K562 (cell line): ENCODE measurements around the gene CUX1. TPM values are rescaled to one million over a fixed set of nuclear protein-coding genes. Genes with fewer than 3 reads are reported as not detected.

Experiments
- EP400 ChIP-seq: fragments of 450-650 bp; IDR thresholded peaks from 2 replicates; pipeline ENCODE4 v1.6.1; 2017; ENCODE audit warnings: antibody characterized with exemption, mild to moderate bottlenecking, moderate library complexity
- MIER1 ChIP-seq: fragments of 450-650 bp; IDR thresholded peaks from 2 replicates; pipeline ENCODE4 v1.6.1; 2016; ENCODE audit warnings: antibody characterized with exemption, mild to moderate bottlenecking, low read depth
- PBX2 ChIP-seq, 2 experiments: IDR thresholded peaks in 1 of 2; conservative IDR thresholded peaks in 1 of 2; 2 replicates each; pipeline ENCODE4 v1.6.1; 2016; ENCODE audit warnings: low read depth in 2 of 2, mild to moderate bottlenecking in 1 of 2, missing compliant biosample characterization in 1 of 2, missing genetic modification characterization in 1 of 2, moderate library complexity in 1 of 2
- TSHZ1 ChIP-seq: fragments of 250-450 bp; sonication (Bioruptor Pico); IDR thresholded peaks from 2 replicates; pipeline ENCODE4 v1.4.0; 2020; ENCODE audit warnings: mild to moderate bottlenecking, moderate library complexity
- USF2 ChIP-seq: sonication (generic); formaldehyde crosslinking; IDR thresholded peaks from 2 replicates; pipeline ENCODE4 v1.5.0; 2020; ENCODE audit warnings: missing genetic modification reagents
- ZBTB40 ChIP-seq, 2 experiments: fragments of 450-650 bp in 1 of 2; sonication (generic) in 1 of 2; formaldehyde crosslinking in 1 of 2; IDR thresholded peaks; 2 replicates each; pipeline versions ENCODE4 v1.7.1 to v1.9.0; 2016 to 2022; ENCODE audit warnings: inconsistent platforms in 1 of 2, mild to moderate bottlenecking in 1 of 2, missing genetic modification reagents in 1 of 2
- ZFP1 ChIP-seq: fragments of 450-650 bp; formaldehyde crosslinking; IDR thresholded peaks from 2 replicates; pipeline ENCODE4 v1.4.0; 2020; ENCODE audit warnings: mild to moderate bottlenecking, mixed read lengths
- ZNF507 ChIP-seq: conservative IDR thresholded peaks from 2 replicates; pipeline ENCODE4 v1.6.1; 2017; ENCODE audit warnings: missing genetic modification characterization, missing compliant biosample characterization
- polyA plus RNA-seq, 8 experiments: library from polyadenylated mRNA; depleted of rRNA in 4 of 8; stranded (reverse) in 5 of 8; unstranded in 3 of 8; fragments of >200 nt; fragmentation: Nextera tagmentation in 2 of 8; fragmentation: Illumina TruSeq in 1 of 8; extraction: Ambion mirVana in 2 of 8; extraction: Trizol in 1 of 8; gene quantifications; 2 replicates each; pipeline versions ENCODE4 v1.2.1 to v1.2.3, GENCODE V29; 2011 to 2014; ENCODE audit warnings: inconsistent platforms in 1 of 8, missing spikeins in 1 of 8
- total RNA-seq, 7 experiments: library from RNA; depleted of rRNA in 6 of 7; stranded (reverse); fragments of >200 nt in 6 of 7; fragmentation: Illumina TruSeq in 2 of 7; extraction: Trizol in 2 of 7; gene quantifications; 2 replicates each; pipeline versions ENCODE4 v1.2.1 to v1.2.3, GENCODE V29; 2011 to 2021; ENCODE audit warnings: low replicate concordance in 1 of 7

Gene CUX1
- total and polyA plus RNA-seq, 9 of the 15 experiments (the other 6 are each of a cell fraction or from before 2014, with no cell fraction given) = 3.6 to 55.3 (median 25.2) TPM

DNA sequence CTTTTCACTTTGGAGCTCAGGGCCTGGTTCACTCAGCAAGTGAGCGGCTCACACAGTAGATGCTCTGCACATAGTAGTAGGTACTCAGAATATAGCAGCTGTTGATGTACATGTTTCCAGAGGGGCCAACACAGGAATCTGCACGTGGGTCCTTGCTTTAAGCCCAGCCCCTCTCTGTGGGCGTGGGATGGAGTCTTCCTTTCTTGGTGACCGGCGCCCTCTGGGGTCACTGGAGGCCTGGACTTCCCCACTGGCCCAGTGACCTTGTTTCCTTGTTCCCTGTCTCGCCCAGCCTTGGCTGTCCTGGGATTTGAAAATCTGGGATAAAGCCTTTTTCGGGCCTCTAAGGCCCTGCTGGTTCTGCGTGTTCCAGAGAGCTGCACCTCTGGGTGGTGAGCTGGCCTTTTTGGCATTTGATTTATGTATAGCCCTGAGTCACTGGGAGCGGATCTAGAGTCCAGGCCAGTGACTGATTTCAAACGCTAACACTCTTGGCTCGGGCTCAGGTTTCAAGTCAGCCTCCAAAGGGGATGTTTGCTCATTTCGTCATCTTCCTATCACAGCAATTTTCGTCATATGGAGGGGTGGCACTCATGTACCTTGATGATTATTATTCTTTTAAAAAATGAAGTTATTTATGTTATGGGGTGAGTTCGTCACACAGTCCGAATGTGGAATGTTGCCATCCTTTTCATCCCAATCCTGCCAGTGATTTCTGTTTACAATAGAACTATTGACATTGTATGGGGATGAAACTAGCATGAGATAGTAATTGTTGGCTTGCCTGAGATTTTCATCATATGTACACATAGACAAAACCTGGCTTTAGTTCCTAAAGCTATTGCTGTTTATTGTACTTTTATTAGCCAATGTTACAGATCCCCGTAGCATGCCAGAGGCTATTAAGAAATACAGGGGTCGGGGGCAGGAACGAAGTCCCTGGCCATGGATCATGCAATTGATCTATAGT lies 65.5 kb downstream of the CUX1 start (continued):
- TF ChIP-seq PBX2 (CRISPR knock-in tag; IDR thresholded peaks at IDR 0.05; ENCODE audit: low read depth) (no peak), PBX2 (tag; conservative IDR thresholded peaks at IDR 0.05; ENCODE audit: low read depth) (peak; percentile 98), ZFP1 (no peak), ZNF507 (tag) (no peak), USF2 (CRISPR knock-in tag) (no peak), ZBTB40 (IDR thresholded peaks at IDR 0.05) (peak; percentile 16; the same call in 1 of the 2 replicates), ZBTB40 (CRISPR knock-in tag; IDR thresholded peaks at IDR 0.05) (no peak), TSHZ1 (CRISPR knock-in tag) (no peak), EP400 (peak; percentile 80), MIER1 (no peak)
